GM03348 (cell line): ENCODE data around the gene GRWD1.

Experiments used
- DNase-seq: peaks from one replicate; pipeline ENCODE4 v3.0.0; 2012; ENCODE audit warnings: low spot score

Gene GRWD1

GRCh38 chr19:48456864-48457263, 11.1 kb downstream of the GRWD1 start:
- DNase-seq, result no peak

- DNase-seq, result no peak
These were observed 12.2 kb downstream of the GRWD1 start for GRCh38 chr19:48458016-48458415.

- no peak for DNase-seq
These were observed 15.8 kb downstream of the GRWD1 start for GRCh38 chr19:48461651-48461981.

GRCh38 chr19:48461982-48462655, 16.3 kb downstream of the GRWD1 start:
- no peak for DNase-seq

GRCh38 chr19:48465215-48465614, 19.4 kb downstream of the GRWD1 start:
- no peak for DNase-seq

- DNase-seq, result peak; percentile 64
These were observed 21.0 kb downstream of the GRWD1 start for GRCh38 chr19:48466561-48467325.

GRCh38 chr19:48468772-48469288, 23.0 kb downstream of the GRWD1 start:
- peak; percentile 97 for DNase-seq

GRCh38 chr19:48469289-48469881, 23.6 kb downstream of the GRWD1 start, which contains the start of gene CYTH2:
TSS of gene CYTH2 (plus strand) at chr19:48469369. CDS start at chr19:48469508, 139 bp downstream.
- peak; percentile 93 for DNase-seq

GRCh38 chr19:48469934-48470680, 24.3 kb downstream of the GRWD1 start:
- no peak for DNase-seq

GRCh38 chr19:48470856-48471255, 25.1 kb downstream of the GRWD1 start:
- DNase-seq, result no peak

- DNase-seq, result no peak
These were observed 26.1 kb downstream of the GRWD1 start for GRCh38 chr19:48471836-48472235.

- DNase-seq, result no peak
These were observed 27.6 kb downstream of the GRWD1 start for GRCh38 chr19:48473161-48473966.

GRCh38 chr19:48474084-48474592, 28.4 kb downstream of the GRWD1 start:
- DNase-seq, result no peak

GRCh38 chr19:48475369-48476068, 29.7 kb downstream of the GRWD1 start:
- DNase-seq, result no peak

GRCh38 chr19:48476176-48476575, 30.4 kb downstream of the GRWD1 start:
- DNase-seq, result no peak

GRCh38 chr19:48477067-48477685, 31.4 kb downstream of the GRWD1 start:
- no peak for DNase-seq

- no peak for DNase-seq
These were observed 32.0 kb downstream of the GRWD1 start for GRCh38 chr19:48477698-48478338.

GRCh38 chr19:48478339-48479256, 32.8 kb downstream of the GRWD1 start:
- no peak for DNase-seq
